GM12878 (cell line): ENCODE results near the gene IRF4. TPM values are rescaled to one million over a fixed set of nuclear protein-coding genes. Genes with fewer than 3 reads are reported as not detected.

ENCODE experiments used
- BACH1 ChIP-seq: fragments of 450-650 bp; IDR thresholded peaks from 2 replicates; pipeline ENCODE4 v1.6.1; 2017; ENCODE audit warnings: mild to moderate bottlenecking, borderline replicate concordance
- CBFB ChIP-seq: IDR thresholded peaks from 2 replicates; pipeline ENCODE4 v1.6.1; 2016; ENCODE audit warnings: antibody characterized with exemption, low read depth
- CHD2 ChIP-seq: IDR thresholded peaks from 2 replicates; pipeline ENCODE4 v1.6.1; 2011; ENCODE audit warnings: low read depth, low read length, improper control_type of control experiment, borderline replicate concordance
- CHD4 ChIP-seq: fragments of 200-600 bp; sonication (generic); IDR thresholded peaks from 2 replicates; pipeline ENCODE4 v1.6.1; 2016; ENCODE audit warnings: mild to moderate bottlenecking
- CREM ChIP-seq: IDR thresholded peaks from 2 replicates; pipeline ENCODE4 v1.6.1; 2014; ENCODE audit warnings: antibody characterized with exemption, low read depth
- EED ChIP-seq: sonication (generic); IDR thresholded peaks from 2 replicates; pipeline ENCODE4 v1.6.1; 2016; ENCODE audit warnings: antibody characterized with exemption, low read depth
- ESRRA ChIP-seq: IDR thresholded peaks from 2 replicates; pipeline ENCODE4 v1.6.1; 2012; ENCODE audit warnings: mild to moderate bottlenecking, low read length, improper control_type of control experiment
- EZH2 ChIP-seq: IDR thresholded peaks from 2 replicates; pipeline ENCODE4 v1.6.1; 2012; ENCODE audit warnings: low read depth, mild to moderate bottlenecking, control low read depth, inconsistent platforms, low read length, borderline replicate concordance; ENCODE audit not compliant: control insufficient read depth
- FOXK2 ChIP-seq: fragments of 450-650 bp; IDR thresholded peaks from 2 replicates; pipeline ENCODE4 v1.6.1; 2017; ENCODE audit warnings: mild to moderate bottlenecking, moderate library complexity
- IRF4 ChIP-seq: IDR thresholded peaks from 2 replicates; pipeline ENCODE4 v1.6.1; 2011; ENCODE audit warnings: low read depth, low read length
- KLF5 ChIP-seq: fragments of 450-650 bp; IDR thresholded peaks from 2 replicates; pipeline ENCODE4 v1.6.1; 2014; ENCODE audit warnings: mild to moderate bottlenecking; ENCODE audit not compliant: partially characterized antibody
- MYB ChIP-seq: fragments of 150-350 bp; IDR thresholded peaks from 2 replicates; pipeline ENCODE4 v1.6.1; 2014; ENCODE audit warnings: mild to moderate bottlenecking, low read depth, low read length, borderline replicate concordance
- NBN ChIP-seq: fragments of 450-650 bp; IDR thresholded peaks from 2 replicates; pipeline ENCODE4 v1.6.1; 2016
- NFXL1 ChIP-seq: fragments of 450-650 bp; IDR thresholded peaks from 2 replicates; pipeline ENCODE4 v1.6.1; 2017; ENCODE audit warnings: antibody characterized with exemption, mild to moderate bottlenecking, borderline replicate concordance
- NR2F1 ChIP-seq: fragments of 450-650 bp; conservative IDR thresholded peaks from 2 replicates; pipeline ENCODE4 v1.6.1; 2017; ENCODE audit warnings: mild to moderate bottlenecking
- PAX8 ChIP-seq: fragments of 450-650 bp; IDR thresholded peaks from 2 replicates; pipeline ENCODE4 v1.6.1; 2017; ENCODE audit warnings: mild to moderate bottlenecking, moderate library complexity
- POU2F2 ChIP-seq: IDR thresholded peaks from 3 replicates; pipeline ENCODE4 v1.6.1; 2011; ENCODE audit warnings: low read depth, mild to moderate bottlenecking, low read length, borderline replicate concordance
- RELA ChIP-seq: fragments of 450-650 bp; IDR thresholded peaks from 2 replicates; pipeline ENCODE4 v1.8.0; 2014; ENCODE audit warnings: borderline replicate concordance; ENCODE audit not compliant: partially characterized antibody
- SMAD1 ChIP-seq: fragments of 450-650 bp; IDR thresholded peaks from 2 replicates; pipeline ENCODE4 v1.6.1; 2018; ENCODE audit warnings: mild to moderate bottlenecking, low read depth; ENCODE audit not compliant: partially characterized antibody
- SP1 ChIP-seq: IDR thresholded peaks from one replicate; pipeline ENCODE4 v1.6.1; 2011; ENCODE audit warnings: low read depth, low read length
- SPI1 ChIP-seq: IDR thresholded peaks from 2 replicates; pipeline ENCODE4 v1.6.1; 2011; ENCODE audit warnings: low read depth, mild to moderate bottlenecking, low read length, moderate library complexity, borderline replicate concordance; ENCODE audit not compliant: insufficient read depth
- SREBF2 ChIP-seq: IDR thresholded peaks from 2 replicates; pipeline ENCODE4 v1.6.1; 2012; ENCODE audit warnings: mild to moderate bottlenecking, low read length
- STAT1 ChIP-seq: fragments of 450-650 bp; conservative IDR thresholded peaks from 2 replicates; pipeline ENCODE4 v1.6.1; 2014; ENCODE audit warnings: antibody characterized with exemption, mild to moderate bottlenecking
- TCF3 ChIP-seq: IDR thresholded peaks from 2 replicates; pipeline ENCODE4 v1.6.1; 2012; ENCODE audit warnings: low read depth, mild to moderate bottlenecking, low read length, borderline replicate concordance; ENCODE audit not compliant: insufficient read depth
- ZBED1 ChIP-seq: IDR thresholded peaks from 2 replicates; pipeline ENCODE4 v1.6.1; 2016; ENCODE audit warnings: borderline replicate concordance
- polyA plus RNA-seq, 11 experiments: library from polyadenylated mRNA; depleted of rRNA in 4 of 11; unstranded in 6 of 11; stranded (reverse) in 5 of 11; fragments of >200 nt; fragmentation: Nextera tagmentation in 4 of 11; fragmentation: Illumina TruSeq in 1 of 11; extraction: Ambion mirVana in 4 of 11; extraction: Trizol in 1 of 11; gene quantifications; 1 replicate in 1 of 11; 2 replicates in 10 of 11; pipeline versions ENCODE4 v1.2.1 to v1.2.3, GENCODE V29; 2011 to 2016; ENCODE audit warnings: inconsistent platforms in 2 of 11, missing spikeins in 2 of 11, low read depth in 1 of 11
- total RNA-seq, 4 experiments: library from RNA; depleted of rRNA in 3 of 4; stranded (reverse); fragments of >200 nt in 3 of 4; fragmentation: Illumina TruSeq in 1 of 4; extraction: Trizol in 1 of 4; gene quantifications; 2 replicates each; pipeline versions ENCODE4 v1.2.1 to v1.2.3, GENCODE V29; 2013 to 2021
- TF ChIP-seq, protein P1 (sequence below): IDR thresholded peaks from 2 replicates; pipeline ENCODE4 v1.6.1; 2012; ENCODE audit warnings: low read depth, low read length, improper control_type of control experiment
- TF ChIP-seq, protein P2 (sequence below): IDR thresholded peaks from 2 replicates; pipeline ENCODE4 v1.6.1; 2011; ENCODE audit warnings: mild to moderate bottlenecking, low read depth, low read length, moderate library complexity; ENCODE audit not compliant: insufficient replicate concordance
- TF ChIP-seq, protein P3 (sequence below): fragments of 450-650 bp; IDR thresholded peaks from 2 replicates; pipeline ENCODE4 v1.6.1; 2017; ENCODE audit warnings: antibody characterized with exemption, mild to moderate bottlenecking, moderate library complexity

The IRF4 gene
- total and polyA plus RNA-seq, 10 of the 15 experiments (the other 5 are each of a cell fraction or from before 2014, with no cell fraction given), result 50.0 to 495 (median 257) TPM

DNA sequence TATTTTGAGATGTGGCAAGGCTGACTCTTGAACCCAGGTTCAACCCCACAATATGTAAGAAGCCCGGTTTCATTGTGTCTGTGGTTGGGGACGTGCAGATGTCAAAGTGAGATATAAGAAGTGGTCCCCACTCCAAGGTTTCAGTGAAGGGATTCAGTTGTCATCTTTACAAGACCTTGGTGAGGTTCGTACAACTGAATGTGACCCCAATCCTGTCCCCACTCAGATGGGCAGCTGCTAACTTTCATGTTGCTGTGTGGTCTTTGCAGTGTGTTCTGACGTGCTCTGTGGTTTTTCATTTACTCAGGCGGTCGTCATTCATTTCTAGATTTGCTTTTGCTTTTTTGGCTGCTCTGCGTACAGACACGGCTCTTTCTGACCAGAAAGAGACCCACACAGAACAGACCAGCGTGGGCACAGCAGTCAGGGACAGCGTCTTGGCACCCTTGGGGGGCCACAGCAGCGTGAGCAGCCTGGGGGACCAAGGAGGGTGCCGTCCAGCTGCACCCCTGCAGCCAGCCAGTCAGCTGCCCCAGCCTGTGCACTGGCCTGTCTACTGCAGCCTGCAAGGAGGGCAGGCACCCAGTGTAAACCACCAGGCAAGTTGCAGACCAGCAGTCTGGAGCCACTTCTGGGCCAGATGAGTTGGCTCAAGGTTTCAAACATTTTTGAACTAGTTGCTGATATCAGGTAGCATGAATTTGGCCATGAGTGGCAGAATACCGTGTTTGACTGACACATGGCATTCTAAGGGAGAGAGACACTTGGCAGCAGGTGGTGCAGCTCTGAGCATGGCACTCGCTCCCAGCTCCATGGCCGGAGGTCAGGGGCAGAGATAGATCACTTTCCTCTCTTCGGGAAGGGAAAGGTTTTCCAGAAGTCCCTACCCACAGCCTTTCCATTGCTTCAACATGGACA, 49.4 kb upstream of the IRF4 start (continued):
- TF ChIP-seq NBN, result peak; percentile 96
- TF ChIP-seq, protein P1, sequence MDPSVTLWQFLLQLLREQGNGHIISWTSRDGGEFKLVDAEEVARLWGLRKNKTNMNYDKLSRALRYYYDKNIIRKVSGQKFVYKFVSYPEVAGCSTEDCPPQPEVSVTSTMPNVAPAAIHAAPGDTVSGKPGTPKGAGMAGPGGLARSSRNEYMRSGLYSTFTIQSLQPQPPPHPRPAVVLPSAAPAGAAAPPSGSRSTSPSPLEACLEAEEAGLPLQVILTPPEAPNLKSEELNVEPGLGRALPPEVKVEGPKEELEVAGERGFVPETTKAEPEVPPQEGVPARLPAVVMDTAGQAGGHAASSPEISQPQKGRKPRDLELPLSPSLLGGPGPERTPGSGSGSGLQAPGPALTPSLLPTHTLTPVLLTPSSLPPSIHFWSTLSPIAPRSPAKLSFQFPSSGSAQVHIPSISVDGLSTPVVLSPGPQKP, result no peak
- no peak for TF ChIP-seq NFXL1
- TF ChIP-seq TCF3, result peak; percentile 98
- peak; percentile 99 for TF ChIP-seq CREM
- peak; percentile 94 for TF ChIP-seq NR2F1
- peak; percentile 95 for TF ChIP-seq KLF5
- TF ChIP-seq IRF4, result peak; percentile 95
- TF ChIP-seq, protein P2, sequence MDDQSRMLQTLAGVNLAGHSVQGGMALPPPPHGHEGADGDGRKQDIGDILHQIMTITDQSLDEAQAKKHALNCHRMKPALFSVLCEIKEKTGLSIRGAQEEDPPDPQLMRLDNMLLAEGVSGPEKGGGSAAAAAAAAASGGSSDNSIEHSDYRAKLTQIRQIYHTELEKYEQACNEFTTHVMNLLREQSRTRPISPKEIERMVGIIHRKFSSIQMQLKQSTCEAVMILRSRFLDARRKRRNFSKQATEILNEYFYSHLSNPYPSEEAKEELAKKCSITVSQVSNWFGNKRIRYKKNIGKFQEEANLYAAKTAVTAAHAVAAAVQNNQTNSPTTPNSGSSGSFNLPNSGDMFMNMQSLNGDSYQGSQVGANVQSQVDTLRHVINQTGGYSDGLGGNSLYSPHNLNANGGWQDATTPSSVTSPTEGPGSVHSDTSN, result peak; percentile 83
- TF ChIP-seq SREBF2, result no peak
- TF ChIP-seq MYB, result peak; percentile 61; the same call in 1 of the 2 replicates
- peak; percentile 85 for TF ChIP-seq BACH1
- TF ChIP-seq CHD4, result 0 out of 2 replicates have a peak, but pooled peaks have one; percentile 55
- peak; percentile 97 for TF ChIP-seq ZBED1
- TF ChIP-seq CBFB, result peak; percentile 99
- peak; percentile 45 for TF ChIP-seq SMAD1
- TF ChIP-seq, protein P3, sequence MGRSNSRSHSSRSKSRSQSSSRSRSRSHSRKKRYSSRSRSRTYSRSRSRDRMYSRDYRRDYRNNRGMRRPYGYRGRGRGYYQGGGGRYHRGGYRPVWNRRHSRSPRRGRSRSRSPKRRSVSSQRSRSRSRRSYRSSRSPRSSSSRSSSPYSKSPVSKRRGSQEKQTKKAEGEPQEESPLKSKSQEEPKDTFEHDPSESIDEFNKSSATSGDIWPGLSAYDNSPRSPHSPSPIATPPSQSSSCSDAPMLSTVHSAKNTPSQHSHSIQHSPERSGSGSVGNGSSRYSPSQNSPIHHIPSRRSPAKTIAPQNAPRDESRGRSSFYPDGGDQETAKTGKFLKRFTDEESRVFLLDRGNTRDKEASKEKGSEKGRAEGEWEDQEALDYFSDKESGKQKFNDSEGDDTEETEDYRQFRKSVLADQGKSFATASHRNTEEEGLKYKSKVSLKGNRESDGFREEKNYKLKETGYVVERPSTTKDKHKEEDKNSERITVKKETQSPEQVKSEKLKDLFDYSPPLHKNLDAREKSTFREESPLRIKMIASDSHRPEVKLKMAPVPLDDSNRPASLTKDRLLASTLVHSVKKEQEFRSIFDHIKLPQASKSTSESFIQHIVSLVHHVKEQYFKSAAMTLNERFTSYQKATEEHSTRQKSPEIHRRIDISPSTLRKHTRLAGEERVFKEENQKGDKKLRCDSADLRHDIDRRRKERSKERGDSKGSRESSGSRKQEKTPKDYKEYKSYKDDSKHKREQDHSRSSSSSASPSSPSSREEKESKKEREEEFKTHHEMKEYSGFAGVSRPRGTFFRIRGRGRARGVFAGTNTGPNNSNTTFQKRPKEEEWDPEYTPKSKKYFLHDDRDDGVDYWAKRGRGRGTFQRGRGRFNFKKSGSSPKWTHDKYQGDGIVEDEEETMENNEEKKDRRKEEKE, result no peak
- no peak for TF ChIP-seq PAX8
- TF ChIP-seq SP1, result peak; percentile 87
- peak; percentile 92 for TF ChIP-seq POU2F2
- no peak; the same call in 1 of the 2 replicates for TF ChIP-seq FOXK2
- TF ChIP-seq ESRRA, result no peak
- TF ChIP-seq EZH2, result peak; percentile 97; the same call in 1 of the 2 replicates
- TF ChIP-seq CHD2, result peak; percentile 81; the same call in 1 of the 2 replicates
- no peak; the same call in 1 of the 2 replicates for TF ChIP-seq STAT1
- no peak for TF ChIP-seq SPI1
- peak; percentile 75 for TF ChIP-seq RELA
- TF ChIP-seq EED, result peak; percentile 74; the same call in 1 of the 2 replicates
